ENCODE measurements around the gene CCDC167. TPM values are rescaled to one million over a fixed set of nuclear protein-coding genes. Genes with fewer than 3 reads are reported as not detected.

Gene CCDC167
- total and polyA plus RNA-seq, 2 donors from 2014 or later: 15.7 to 63.5 TPM

DNA sequence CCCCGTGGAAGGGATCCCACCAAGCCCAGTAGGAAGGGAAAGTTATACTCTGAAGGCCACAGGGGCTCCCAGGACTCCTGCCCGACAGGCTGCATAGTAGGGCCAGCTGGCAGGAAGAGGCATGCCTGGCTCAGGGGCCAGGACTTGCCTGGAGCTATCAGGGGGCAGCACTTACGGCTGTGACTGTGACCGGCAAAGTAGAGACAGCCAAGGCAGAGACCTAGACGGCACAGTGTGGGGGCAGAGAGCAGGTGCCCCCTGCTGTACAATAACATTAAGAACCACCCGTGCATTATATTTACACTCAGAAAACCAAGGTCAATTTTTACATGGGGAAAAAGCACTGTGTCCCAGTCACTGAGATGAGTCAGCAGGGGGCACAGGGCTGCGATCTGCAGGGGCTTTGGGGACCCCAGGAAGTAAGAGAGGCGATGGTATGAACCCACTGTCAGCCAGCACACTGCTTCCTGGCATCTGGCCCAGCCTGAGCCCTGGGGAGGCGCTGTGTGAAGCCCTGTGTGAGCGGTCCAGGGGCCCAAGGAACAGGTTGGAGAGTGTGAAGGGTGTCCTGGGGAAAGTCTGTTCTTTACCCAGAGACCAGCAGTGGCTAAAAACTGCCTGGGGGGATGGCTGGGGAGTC, 9.9 kb downstream of the CCDC167 start:
- FAIRE-seq (no peak), DNase-seq (peak in 1 of 5 donors; percentile 64)
- Histone ChIP-seq H3K9me3 (ENCODE audit: control insufficient read depth in 2 of 3, insufficient read depth in 1 of 3, low read length in 3 of 3) (no peaks in the 10 kb centered on the region), H3K36me3 (ENCODE audit: control insufficient read depth in 2 of 3, insufficient read depth in 3 of 3, low read length in 3 of 3) (no peaks in the 10 kb centered on the region), H3K27me3 (ENCODE audit: control insufficient read depth, insufficient read depth, low read length) (no peaks in the 10 kb centered on the region), H3K4me3 (ENCODE audit: low read length in 3 of 3) (no peak overlapping the region), H3K4me1 (ENCODE audit: control insufficient read depth in 2 of 3, insufficient read depth in 2 of 3, low read depth in 1 of 3, low read length in 3 of 3) (peaks cover 0 to 2% (median 0%) of the 10 kb centered on the region in 3 donors), H3K9ac (ENCODE audit: low read length in 3 of 3) (no peak overlapping the region), H3K27ac (ENCODE audit: low read depth in 2 of 2, low read length in 2 of 2) (no peak overlapping the region)
- intact Hi-C loops (cut with DNase I): loop anchor here (10.0 kb wide), 2 partner anchors 75 to 205 kb away; partner anchors contain the start of gene MDGA1
- TF ChIP-seq, protein P1, sequence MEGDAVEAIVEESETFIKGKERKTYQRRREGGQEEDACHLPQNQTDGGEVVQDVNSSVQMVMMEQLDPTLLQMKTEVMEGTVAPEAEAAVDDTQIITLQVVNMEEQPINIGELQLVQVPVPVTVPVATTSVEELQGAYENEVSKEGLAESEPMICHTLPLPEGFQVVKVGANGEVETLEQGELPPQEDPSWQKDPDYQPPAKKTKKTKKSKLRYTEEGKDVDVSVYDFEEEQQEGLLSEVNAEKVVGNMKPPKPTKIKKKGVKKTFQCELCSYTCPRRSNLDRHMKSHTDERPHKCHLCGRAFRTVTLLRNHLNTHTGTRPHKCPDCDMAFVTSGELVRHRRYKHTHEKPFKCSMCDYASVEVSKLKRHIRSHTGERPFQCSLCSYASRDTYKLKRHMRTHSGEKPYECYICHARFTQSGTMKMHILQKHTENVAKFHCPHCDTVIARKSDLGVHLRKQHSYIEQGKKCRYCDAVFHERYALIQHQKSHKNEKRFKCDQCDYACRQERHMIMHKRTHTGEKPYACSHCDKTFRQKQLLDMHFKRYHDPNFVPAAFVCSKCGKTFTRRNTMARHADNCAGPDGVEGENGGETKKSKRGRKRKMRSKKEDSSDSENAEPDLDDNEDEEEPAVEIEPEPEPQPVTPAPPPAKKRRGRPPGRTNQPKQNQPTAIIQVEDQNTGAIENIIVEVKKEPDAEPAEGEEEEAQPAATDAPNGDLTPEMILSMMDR (IDR thresholded peaks at IDR 0.05; ENCODE audit: borderline replicate concordance, extremely low read depth, insufficient read depth): no peak

DNA sequence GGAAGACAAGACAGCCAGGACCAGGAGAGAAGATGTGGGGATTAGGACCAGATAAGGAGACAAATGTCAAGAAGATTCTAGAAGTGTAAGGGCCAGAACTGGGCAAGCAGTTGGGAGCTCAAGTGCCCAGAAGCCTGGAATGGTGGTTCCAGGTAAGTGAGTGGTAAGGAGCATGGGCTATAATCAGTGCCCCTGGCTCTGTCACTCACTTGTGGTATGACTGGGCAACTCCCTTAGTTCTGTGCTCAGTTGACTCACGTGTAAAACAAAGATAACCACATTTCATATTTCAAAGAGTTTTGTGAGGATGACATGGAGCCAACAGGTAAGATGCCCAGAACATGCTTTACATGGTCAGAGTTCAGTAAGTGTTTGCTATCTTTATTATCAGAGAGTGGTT, 11.2 kb downstream of the CCDC167 start:
- Histone ChIP-seq H3K27me3 (ENCODE audit: control insufficient read depth, insufficient read depth, low read length) (no peaks in the 10 kb centered on the region), H3K9ac (ENCODE audit: low read length in 3 of 3) (no peak overlapping the region), H3K9me3 (ENCODE audit: control insufficient read depth in 2 of 3, insufficient read depth in 1 of 3, low read length in 3 of 3) (no peaks in the 10 kb centered on the region), H3K4me1 (ENCODE audit: control insufficient read depth in 2 of 3, insufficient read depth in 2 of 3, low read depth in 1 of 3, low read length in 3 of 3) (peaks cover 0 to 2% (median 0%) of the 10 kb centered on the region in 3 donors), H3K4me3 (ENCODE audit: low read length in 3 of 3) (no peak overlapping the region), H3K27ac (ENCODE audit: low read depth in 2 of 2, low read length in 2 of 2) (no peak overlapping the region), H3K36me3 (ENCODE audit: control insufficient read depth in 2 of 3, insufficient read depth in 3 of 3, low read length in 3 of 3) (no peaks in the 10 kb centered on the region)
- TF ChIP-seq, protein P1 (IDR thresholded peaks at IDR 0.05; ENCODE audit: borderline replicate concordance, extremely low read depth, insufficient read depth): no peak
- intact Hi-C loops (cut with DNase I): loop anchor here (10.0 kb wide), 2 partner anchors 76 to 206 kb away; partner anchors contain the start of gene MDGA1
- DNase-seq (no peak), FAIRE-seq (no peak)

DNA sequence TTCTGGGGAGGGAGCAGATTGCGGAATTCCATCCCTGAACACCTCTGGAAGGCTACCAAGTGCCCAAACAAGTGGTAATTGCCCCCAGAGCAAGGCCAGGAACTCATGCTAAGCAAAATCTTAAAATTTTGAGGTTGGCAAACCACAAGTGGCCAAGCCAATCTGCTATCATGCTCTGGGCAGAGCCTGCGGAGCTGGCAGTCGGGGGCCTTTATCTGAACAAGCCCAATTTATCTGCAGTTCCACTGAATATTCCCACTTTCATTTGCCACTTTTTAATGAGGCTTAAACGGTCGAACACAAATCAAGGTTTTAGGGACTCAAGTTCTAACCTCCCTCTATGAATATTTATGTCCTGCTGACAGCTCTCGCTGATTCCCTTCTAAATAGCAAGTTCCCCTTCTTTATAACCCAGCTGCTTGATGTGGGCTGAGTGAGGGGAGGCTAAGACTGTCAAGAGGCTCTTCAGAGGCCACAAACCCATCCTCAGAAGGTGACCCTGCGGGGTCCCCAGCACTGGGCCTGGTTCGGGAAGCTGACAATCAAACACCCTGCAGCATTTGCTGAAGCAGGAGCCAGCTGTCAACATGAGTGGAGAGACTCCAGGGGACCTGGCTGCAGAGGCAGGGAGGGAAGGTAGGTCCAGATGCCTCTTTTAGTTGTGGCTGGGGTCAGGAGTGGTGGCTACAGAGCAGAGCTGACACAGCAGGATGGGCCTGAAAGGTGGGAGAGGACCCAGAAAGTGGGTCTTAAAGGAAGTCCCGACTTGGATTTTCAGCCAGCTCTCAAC, 11.9 kb downstream of the CCDC167 start:
- TF ChIP-seq, protein P1 (IDR thresholded peaks at IDR 0.05; ENCODE audit: borderline replicate concordance, extremely low read depth, insufficient read depth): no peak
- DNase-seq: peak in 2 of 5 donors; percentile 38 to 70
- intact Hi-C loops (cut with DNase I): loop anchor here (10.0 kb wide), 2 partner anchors 77 to 207 kb away; partner anchors contain the start of gene MDGA1
- no peaks in the 10 kb centered on the region for H3K4me1 ChIP-seq (ENCODE audit: control insufficient read depth in 2 of 3, insufficient read depth in 2 of 3, low read depth in 1 of 3, low read length in 3 of 3)
- no peaks in the 10 kb centered on the region for H3K27me3 ChIP-seq (ENCODE audit: control insufficient read depth, insufficient read depth, low read length)
- H3K9ac ChIP-seq (ENCODE audit: low read length in 3 of 3): no peak overlapping the region
- H3K4me3 ChIP-seq (ENCODE audit: low read length in 3 of 3): no peak overlapping the region
- H3K9me3 ChIP-seq (ENCODE audit: control insufficient read depth in 2 of 3, insufficient read depth in 1 of 3, low read length in 3 of 3): no peaks in the 10 kb centered on the region
- no peak for FAIRE-seq
- no peak overlapping the region for H3K27ac ChIP-seq (ENCODE audit: low read depth in 2 of 2, low read length in 2 of 2)
- H3K36me3 ChIP-seq (ENCODE audit: control insufficient read depth in 2 of 3, insufficient read depth in 3 of 3, low read length in 3 of 3): peaks cover 0 to 4% (median 0%) of the 10 kb centered on the region in 3 donors

All from kidney (tissue), 14 donors.